ENCODE results near the gene C1orf52. TPM values are rescaled to one million over a fixed set of nuclear protein-coding genes. Genes with fewer than 3 reads are reported as not detected.
A peak's percentile ranks its signal among the peaks of the same experiment; 100 is the strongest.

Gene C1orf52
- total and polyA plus RNA-seq, 9 of the 15 experiments (the other 6 are each of a cell fraction or from before 2014, with no cell fraction given), result 17.0 to 38.5 (median 33.0) TPM

DNA sequence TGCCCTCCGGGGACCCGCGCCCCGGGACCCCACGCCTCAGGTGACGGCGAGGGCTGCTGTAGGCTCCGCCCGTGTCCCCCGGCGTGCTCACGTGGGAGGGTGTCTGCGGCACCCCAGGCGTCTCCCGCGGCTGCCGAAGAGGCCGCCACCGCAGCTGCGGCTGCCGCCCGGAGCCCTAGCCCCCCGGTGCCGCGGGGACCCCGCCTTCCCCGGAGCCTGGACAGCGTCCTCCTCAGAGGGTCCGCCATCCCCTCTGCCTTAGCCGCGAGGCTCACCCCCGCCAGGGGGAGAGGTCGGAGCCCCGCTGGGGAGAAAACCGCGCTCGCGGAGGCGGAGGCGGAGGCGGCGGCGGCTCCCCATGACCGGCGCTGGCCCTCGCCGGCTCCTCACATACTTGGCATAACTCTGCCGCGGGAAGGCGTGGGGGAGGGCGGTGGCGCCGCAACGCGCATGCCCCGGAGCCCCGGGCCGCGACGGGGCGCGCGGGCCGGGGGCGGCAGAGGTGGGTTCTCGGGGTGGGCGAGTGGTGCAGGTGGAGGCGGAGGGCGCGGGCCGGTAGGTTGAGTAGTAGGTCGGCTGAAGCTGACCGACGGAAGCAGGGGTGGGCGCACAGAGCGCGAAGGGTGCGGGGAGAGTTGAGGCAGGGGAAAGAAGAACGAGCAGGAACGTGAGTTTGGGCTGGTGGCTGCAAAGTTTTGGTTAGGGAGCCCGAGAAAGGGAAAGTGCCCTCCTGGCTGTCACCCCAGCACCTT, 57.9 kb downstream of the C1orf52 start (continued):
- TF ChIP-seq, protein P1, sequence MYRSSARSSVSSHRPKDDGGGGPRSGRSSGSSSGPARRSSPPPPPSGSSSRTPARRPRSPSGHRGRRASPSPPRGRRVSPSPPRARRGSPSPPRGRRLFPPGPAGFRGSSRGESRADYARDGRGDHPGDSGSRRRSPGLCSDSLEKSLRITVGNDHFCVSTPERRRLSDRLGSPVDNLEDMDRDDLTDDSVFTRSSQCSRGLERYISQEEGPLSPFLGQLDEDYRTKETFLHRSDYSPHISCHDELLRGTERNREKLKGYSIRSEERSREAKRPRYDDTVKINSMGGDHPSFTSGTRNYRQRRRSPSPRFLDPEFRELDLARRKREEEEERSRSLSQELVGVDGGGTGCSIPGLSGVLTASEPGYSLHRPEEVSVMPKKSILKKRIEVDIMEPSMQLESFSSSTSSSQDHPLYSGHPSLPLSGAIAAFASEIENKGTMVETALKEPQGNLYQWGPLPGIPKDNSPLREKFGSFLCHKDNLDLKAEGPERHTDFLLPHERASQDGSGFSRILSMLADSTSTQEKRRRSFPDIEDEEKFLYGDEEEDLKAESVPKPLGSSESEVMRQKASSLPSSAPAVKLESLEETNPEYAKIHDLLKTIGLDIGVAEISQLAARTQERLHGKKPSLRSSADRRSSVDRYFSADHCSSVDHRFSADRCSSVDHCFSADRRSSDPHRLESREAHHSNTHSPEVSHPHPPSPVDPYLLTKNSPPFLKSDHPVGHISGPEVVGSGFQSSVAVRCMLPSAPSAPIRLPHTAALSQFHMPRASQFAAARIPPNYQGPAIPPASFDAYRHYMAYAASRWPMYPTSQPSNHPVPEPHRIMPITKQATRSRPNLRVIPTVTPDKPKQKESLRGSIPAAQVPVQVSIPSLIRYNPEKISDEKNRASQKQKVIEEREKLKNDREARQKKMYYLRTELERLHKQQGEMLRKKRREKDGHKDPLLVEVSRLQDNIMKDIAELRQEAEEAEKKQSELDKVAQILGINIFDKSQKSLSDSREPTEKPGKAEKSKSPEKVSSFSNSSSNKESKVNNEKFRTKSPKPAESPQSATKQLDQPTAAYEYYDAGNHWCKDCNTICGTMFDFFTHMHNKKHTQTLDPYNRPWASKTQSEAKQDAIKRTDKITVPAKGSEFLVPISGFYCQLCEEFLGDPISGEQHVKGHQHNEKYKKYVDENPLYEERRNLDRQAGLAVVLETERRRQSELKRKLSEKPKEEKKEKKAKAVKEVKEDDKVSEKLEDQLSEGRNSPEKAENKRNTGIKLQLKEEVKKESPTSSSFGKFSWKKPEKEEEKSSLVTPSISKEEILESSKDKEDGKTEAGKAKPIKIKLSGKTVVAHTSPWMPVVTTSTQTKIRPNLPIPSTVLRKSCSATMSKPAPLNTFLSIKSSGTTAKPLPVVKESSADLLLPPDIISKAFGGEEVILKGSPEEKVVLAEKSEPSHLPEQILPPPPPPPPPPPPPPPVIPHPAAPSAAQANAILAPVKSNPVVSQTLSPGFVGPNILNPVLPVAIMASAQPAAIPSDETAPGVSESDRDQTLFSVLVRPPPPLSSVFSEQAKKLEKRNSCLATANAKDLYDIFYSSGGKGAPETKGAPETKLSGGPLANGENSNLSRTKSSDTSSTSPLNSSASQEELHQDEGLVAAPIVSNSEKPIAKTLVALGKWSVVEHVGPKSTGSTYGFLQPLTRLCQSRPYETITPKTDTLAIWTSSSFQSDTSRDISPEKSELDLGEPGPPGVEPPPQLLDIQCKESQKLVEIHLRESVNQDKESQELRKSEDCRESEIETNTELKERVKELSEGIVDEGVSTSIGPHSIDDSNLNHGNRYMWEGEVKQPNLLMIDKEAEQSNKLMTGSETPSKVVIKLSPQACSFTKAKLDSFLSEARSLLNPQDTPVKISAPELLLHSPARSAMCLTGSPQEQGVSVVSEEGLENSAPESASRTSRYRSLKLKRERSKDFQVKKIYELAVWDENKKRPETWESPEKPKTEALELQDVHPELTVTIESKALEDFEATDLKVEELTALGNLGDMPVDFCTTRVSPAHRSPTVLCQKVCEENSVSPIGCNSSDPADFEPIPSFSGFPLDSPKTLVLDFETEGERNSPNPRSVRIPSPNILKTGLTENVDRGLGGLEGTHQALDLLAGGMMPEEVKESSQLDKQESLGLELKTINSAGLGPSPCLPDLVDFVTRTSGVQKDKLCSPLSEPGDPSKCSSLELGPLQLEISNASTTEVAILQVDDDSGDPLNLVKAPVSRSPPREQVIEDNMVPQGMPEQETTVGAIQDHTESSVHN (IDR thresholded peaks at IDR 0.05; ENCODE audit: borderline replicate concordance in 1 of 2, low read depth in 1 of 2), result no peak
- TF ChIP-seq SRSF1 (IDR thresholded peaks at IDR 0.05; ENCODE audit: low read depth, low read length) (no peak), ZNF644 (tag; IDR thresholded peaks at IDR 0.05; ENCODE audit: low read depth) (no peak), TCF3 (CRISPR knock-in tag; IDR thresholded peaks at IDR 0.05) (no peak), MBD1 (CRISPR knock-in tag; IDR thresholded peaks at IDR 0.05) (no peak), CUX1 (CRISPR knock-in tag; IDR thresholded peaks at IDR 0.05) (no peak), TEAD4 (IDR thresholded peaks at IDR 0.05; ENCODE audit: low read length) (peak; percentile 83), TEAD4 (CRISPR knock-in tag; IDR thresholded peaks at IDR 0.05; ENCODE audit: borderline replicate concordance) (peak; percentile 96)
- TF ChIP-seq, protein P2, sequence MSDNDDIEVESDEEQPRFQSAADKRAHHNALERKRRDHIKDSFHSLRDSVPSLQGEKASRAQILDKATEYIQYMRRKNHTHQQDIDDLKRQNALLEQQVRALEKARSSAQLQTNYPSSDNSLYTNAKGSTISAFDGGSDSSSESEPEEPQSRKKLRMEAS (CRISPR knock-in tag; IDR thresholded peaks at IDR 0.05), result peak; percentile 55; the same call in 1 of the 2 replicates
